ENCODE measurements around the gene SMYD2.

Gene SMYD2

DNA sequence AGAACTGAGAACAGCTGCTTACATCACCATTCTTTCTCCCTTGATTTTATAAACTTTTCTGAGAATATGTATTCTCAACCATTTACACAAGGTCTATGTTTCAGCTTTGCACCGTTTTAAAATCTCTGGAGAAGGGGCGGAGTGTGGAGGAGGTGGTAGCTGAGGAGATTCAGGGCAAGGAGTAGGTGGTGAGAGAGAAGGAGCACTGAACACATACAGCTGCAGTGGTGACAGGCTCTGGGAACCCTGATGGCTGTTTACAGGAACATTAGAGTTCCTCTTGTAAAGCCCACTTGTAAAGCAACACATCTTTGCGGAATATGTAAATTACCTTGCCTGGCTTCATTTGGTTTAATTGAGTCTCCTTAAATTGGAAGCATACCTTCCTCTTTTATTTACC, 89.7 kb downstream of the SMYD2 start:
- in situ Hi-C loops (cut with MboI; ENCODE audit: low sequenced_read_pairs, unreplicated experiment) = no loop called here
- TF ChIP-seq, protein P1, sequence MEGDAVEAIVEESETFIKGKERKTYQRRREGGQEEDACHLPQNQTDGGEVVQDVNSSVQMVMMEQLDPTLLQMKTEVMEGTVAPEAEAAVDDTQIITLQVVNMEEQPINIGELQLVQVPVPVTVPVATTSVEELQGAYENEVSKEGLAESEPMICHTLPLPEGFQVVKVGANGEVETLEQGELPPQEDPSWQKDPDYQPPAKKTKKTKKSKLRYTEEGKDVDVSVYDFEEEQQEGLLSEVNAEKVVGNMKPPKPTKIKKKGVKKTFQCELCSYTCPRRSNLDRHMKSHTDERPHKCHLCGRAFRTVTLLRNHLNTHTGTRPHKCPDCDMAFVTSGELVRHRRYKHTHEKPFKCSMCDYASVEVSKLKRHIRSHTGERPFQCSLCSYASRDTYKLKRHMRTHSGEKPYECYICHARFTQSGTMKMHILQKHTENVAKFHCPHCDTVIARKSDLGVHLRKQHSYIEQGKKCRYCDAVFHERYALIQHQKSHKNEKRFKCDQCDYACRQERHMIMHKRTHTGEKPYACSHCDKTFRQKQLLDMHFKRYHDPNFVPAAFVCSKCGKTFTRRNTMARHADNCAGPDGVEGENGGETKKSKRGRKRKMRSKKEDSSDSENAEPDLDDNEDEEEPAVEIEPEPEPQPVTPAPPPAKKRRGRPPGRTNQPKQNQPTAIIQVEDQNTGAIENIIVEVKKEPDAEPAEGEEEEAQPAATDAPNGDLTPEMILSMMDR (IDR thresholded peaks at IDR 0.05; ENCODE audit: borderline replicate concordance, control extremely low read depth, extremely low read depth, insufficient read depth, missing control alignments) = no peak
- DNase-seq (ENCODE audit: low spot score) = no peak

DNA sequence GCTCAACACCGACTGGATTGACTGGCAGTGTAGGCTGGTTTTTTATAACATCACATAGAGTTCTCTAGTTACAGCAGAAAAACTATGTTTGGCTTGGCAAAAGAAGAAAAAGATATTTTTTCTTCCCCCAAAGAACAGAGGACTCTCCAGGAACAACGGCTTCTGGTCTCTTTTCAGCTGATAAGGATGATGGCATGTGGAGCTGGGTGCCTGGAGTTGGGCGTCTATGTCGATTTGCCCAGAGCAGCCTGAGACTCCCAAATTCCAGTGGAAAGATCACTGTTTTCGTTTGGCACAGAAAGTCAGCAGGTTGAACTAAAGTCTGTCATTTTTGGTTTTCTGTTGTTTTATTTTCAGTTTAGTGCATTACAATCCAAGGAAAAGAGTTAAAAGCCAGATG, 91.1 kb downstream of the SMYD2 start:
- DNase-seq (ENCODE audit: low spot score) = no peak
- TF ChIP-seq, protein P1 (IDR thresholded peaks at IDR 0.05; ENCODE audit: borderline replicate concordance, control extremely low read depth, extremely low read depth, insufficient read depth, missing control alignments) = no peak
- in situ Hi-C loops (cut with MboI; ENCODE audit: low sequenced_read_pairs, unreplicated experiment) = no loop called here

DNA sequence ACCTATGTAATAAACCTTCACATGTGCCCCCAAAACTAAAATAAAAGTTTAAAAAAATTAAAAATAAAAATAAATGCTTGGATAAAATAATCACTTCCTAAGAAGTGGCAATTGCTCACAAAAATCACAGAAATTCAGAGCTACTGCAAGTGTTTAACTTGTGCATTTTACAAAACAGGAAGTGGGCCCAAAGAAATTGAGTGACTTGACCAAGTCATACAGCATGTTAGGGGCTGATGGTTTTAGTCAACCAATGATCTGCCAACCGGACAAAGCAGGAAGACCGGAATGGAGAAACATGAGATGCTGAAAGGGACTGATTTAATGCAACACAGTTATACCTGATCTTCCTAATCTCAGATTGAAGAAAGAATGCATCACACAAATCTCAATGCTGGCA, 96.5 kb downstream of the SMYD2 start:
- no peak for DNase-seq (ENCODE audit: low spot score)
- in situ Hi-C loops (cut with MboI; ENCODE audit: low sequenced_read_pairs, unreplicated experiment) = no loop called here
- TF ChIP-seq, protein P1 (IDR thresholded peaks at IDR 0.05; ENCODE audit: borderline replicate concordance, control extremely low read depth, extremely low read depth, insufficient read depth, missing control alignments) = no peak

- TF ChIP-seq, protein P1 (IDR thresholded peaks at IDR 0.05; ENCODE audit: borderline replicate concordance, control extremely low read depth, extremely low read depth, insufficient read depth, missing control alignments) = no peak
- DNase-seq (ENCODE audit: low spot score) = no peak
- in situ Hi-C loops (cut with MboI; ENCODE audit: low sequenced_read_pairs, unreplicated experiment) = no loop called here
These were observed 96.9 kb downstream of the SMYD2 start for GRCh38 chr1:214377886-214378285.

GRCh38 chr1:214378492-214378891, 97.5 kb downstream of the SMYD2 start:
- DNase-seq (ENCODE audit: low spot score) = no peak
- in situ Hi-C loops (cut with MboI; ENCODE audit: low sequenced_read_pairs, unreplicated experiment) = no loop called here
- TF ChIP-seq, protein P1 (IDR thresholded peaks at IDR 0.05; ENCODE audit: borderline replicate concordance, control extremely low read depth, extremely low read depth, insufficient read depth, missing control alignments) = no peak

DNA sequence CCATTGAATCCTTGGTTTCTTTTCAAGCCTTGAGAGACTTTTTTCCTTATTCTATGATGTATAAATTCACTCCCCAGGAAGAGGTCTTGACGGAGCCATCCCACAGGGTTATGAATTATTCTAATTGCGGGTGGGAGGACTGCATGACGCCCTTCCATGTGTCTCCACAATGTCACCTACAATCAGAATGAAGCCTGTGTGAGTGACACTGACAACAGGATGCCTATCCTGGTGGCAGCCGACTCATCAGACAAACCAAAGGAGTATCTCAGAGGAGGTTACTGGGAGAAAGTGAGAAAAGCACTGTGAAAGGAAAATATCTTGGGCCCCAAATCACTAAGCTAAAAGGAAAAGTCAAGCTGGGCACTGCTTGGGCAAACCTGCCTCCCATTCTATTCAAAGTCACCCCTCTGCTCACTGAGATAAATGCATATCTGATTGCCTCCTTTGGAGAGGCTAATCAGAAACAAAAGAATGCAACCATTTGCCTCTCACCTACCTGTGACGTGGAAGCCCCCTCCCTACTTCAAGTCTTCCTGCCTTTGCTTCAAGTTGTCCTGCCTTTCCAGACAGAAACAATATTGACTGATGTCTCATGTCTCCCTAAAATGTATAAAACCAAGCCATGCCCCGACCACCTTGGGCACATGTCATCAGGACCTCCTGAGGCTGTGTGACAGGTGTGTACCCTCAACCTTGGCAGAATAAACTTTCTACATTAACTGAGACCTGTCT, 98.4 kb downstream of the SMYD2 start:
- no peak for DNase-seq (ENCODE audit: low spot score)
- TF ChIP-seq, protein P1 (IDR thresholded peaks at IDR 0.05; ENCODE audit: borderline replicate concordance, control extremely low read depth, extremely low read depth, insufficient read depth, missing control alignments) = no peak
- in situ Hi-C loops (cut with MboI; ENCODE audit: low sequenced_read_pairs, unreplicated experiment) = no loop called here

Measured in GM13976 (cell line).